ENCODE data around the gene OSBP2.

Gene OSBP2

GRCh38 chr22:30932661-30933060 is 238.0 kb downstream of the OSBP2 start:
- DNase-seq (ENCODE audit: low read depth, low spot score): no peak

GRCh38 chr22:30933457-30933856 is 238.8 kb downstream of the OSBP2 start:
- no peak for DNase-seq (ENCODE audit: low read depth, low spot score)

- DNase-seq (ENCODE audit: low read depth, low spot score): no peak
Observed at GRCh38 chr22:30934053-30934452, 239.4 kb downstream of the OSBP2 start.

- no peak for DNase-seq (ENCODE audit: low read depth, low spot score)
Observed at GRCh38 chr22:30940685-30941362, 246.2 kb downstream of the OSBP2 start.

- no peak for DNase-seq (ENCODE audit: low read depth, low spot score)
Observed at GRCh38 chr22:30941363-30941740, 246.7 kb downstream of the OSBP2 start.

GRCh38 chr22:30943368-30943767 is 248.7 kb downstream of the OSBP2 start:
- no peak for DNase-seq (ENCODE audit: low read depth, low spot score)

GRCh38 chr22:30944986-30945385 is 250.3 kb downstream of the OSBP2 start:
- DNase-seq (ENCODE audit: low read depth, low spot score): no peak

GRCh38 chr22:30945653-30946052 is 251.0 kb downstream of the OSBP2 start:
- DNase-seq (ENCODE audit: low read depth, low spot score): no peak

GRCh38 chr22:30946354-30946753 is 251.7 kb downstream of the OSBP2 start:
- DNase-seq (ENCODE audit: low read depth, low spot score): no peak

GRCh38 chr22:30947173-30947815 is 252.6 kb downstream of the OSBP2 start:
- no peak for DNase-seq (ENCODE audit: low read depth, low spot score)

- no peak for DNase-seq (ENCODE audit: low read depth, low spot score)
Observed at GRCh38 chr22:30947816-30948454, 253.3 kb downstream of the OSBP2 start.

GRCh38 chr22:30948930-30949342 is 254.3 kb downstream of the OSBP2 start:
- DNase-seq (ENCODE audit: low read depth, low spot score): no peak

- no peak for DNase-seq (ENCODE audit: low read depth, low spot score)
Observed at GRCh38 chr22:30949934-30950660, 255.4 kb downstream of the OSBP2 start.

- no peak for DNase-seq (ENCODE audit: low read depth, low spot score)
Observed at GRCh38 chr22:30953206-30953605, 258.5 kb downstream of the OSBP2 start.

- no peak for DNase-seq (ENCODE audit: low read depth, low spot score)
Observed at GRCh38 chr22:30955153-30955552, 260.5 kb downstream of the OSBP2 start.
